HG03103 (cell line): ENCODE measurements around the gene YWHAE.
"Not testable (repeated sequence)": the region's sequence is repeated elsewhere in the genome, so short reads cannot be mapped to it uniquely, and the experiment has no call there.

Experiments
- ATAC-seq: cut with Tn5 transposase; IDR thresholded peaks from one replicate; pipeline ENCODE4 v1.9.1; 2021; ENCODE audit warnings: low read depth; ENCODE audit not compliant: unreplicated experiment

Gene YWHAE

GRCh38 chr17:1340371-1340770 is 59.7 kb downstream of the YWHAE start:
- ATAC-seq = no peak

GRCh38 chr17:1331708-1332107 is 68.3 kb downstream of the YWHAE start:
- no peak for ATAC-seq

GRCh38 chr17:1329745-1330343 is 70.2 kb downstream of the YWHAE start:
- ATAC-seq = no peak

GRCh38 chr17:1328437-1328836 is 71.6 kb downstream of the YWHAE start:
- ATAC-seq = no peak

- no peak for ATAC-seq
These were observed 74.3 kb downstream of the YWHAE start for GRCh38 chr17:1325766-1326165.

GRCh38 chr17:1324201-1324771 is 75.7 kb downstream of the YWHAE start:
- ATAC-seq = no peak

GRCh38 chr17:1323336-1323735 is 76.7 kb downstream of the YWHAE start:
- no peak for ATAC-seq

- no peak for ATAC-seq
These were observed 77.5 kb downstream of the YWHAE start for GRCh38 chr17:1322480-1322879.

- ATAC-seq = no peak
These were observed 78.0 kb downstream of the YWHAE start for GRCh38 chr17:1322014-1322428.

GRCh38 chr17:1315891-1316403 is 84.1 kb downstream of the YWHAE start:
- no peak for ATAC-seq

- ATAC-seq = no peak
These were observed 84.6 kb downstream of the YWHAE start for GRCh38 chr17:1315409-1315808.

GRCh38 chr17:1313270-1314005 is 86.6 kb downstream of the YWHAE start:
- no peak for ATAC-seq

GRCh38 chr17:1312261-1312870 is 87.7 kb downstream of the YWHAE start:
- no peak for ATAC-seq

GRCh38 chr17:1307829-1308228 is 92.2 kb downstream of the YWHAE start:
- ATAC-seq = not testable (repeated sequence)

- ATAC-seq = no peak
These were observed 95.0 kb downstream of the YWHAE start for GRCh38 chr17:1304962-1305563.

- no peak for ATAC-seq
These were observed 95.5 kb downstream of the YWHAE start for GRCh38 chr17:1304522-1304921.

- no peak for ATAC-seq
These were observed 97.3 kb downstream of the YWHAE start for GRCh38 chr17:1302761-1303160.

GRCh38 chr17:1301546-1301945 is 98.5 kb downstream of the YWHAE start:
- ATAC-seq = no peak

GRCh38 chr17:1300371-1300905 is 99.6 kb downstream of the YWHAE start:
- ATAC-seq = no peak

GRCh38 chr17:1299552-1300370 is 100.3 kb downstream of the YWHAE start:
- ATAC-seq = no peak
